ENCODE data around the gene WNT3.
"Not testable (repeated sequence)": the region's sequence is repeated elsewhere in the genome, so short reads cannot be mapped to it uniquely, and the experiment has no call there.

WNT3 gene

DNA sequence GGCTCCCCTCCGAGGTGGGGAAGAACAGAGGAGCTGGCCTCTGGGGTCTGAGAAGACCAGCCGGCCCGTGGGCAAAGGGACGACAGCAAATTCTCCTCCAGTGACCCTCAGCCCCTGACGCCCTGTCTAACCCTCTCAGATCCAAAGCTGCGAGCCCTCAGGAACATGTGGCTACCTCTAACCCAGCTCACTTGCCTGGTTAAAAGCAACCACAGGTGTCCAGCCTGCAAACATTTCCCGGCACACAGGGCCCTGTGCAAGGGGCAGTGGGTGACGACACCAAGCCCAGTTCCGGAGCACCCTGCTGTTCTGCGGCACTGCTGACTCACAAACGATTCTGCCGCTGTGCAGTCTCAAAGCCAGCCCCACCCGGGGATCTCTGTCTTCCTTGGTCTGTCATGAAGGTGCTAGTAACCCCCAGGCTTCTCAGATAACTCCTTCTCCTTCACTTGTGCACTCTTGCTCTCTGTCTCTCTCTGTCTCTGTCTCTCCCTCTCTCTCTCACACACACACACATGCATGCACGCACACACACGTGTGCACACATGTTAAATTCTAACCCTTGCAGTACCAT, 23.0 kb downstream of the WNT3 start:
- H3K27ac ChIP-seq (ENCODE audit: low read depth, low read length) = no peak overlapping the region
- peaks cover 15% of the 10 kb centered on the region for H3K4me1 ChIP-seq (ENCODE audit: control insufficient read depth, insufficient read depth, low read length)
- no peak overlapping the region for H3K4me3 ChIP-seq (ENCODE audit: low read depth, low read length)
- H3K9ac ChIP-seq (ENCODE audit: low read length) = no peak overlapping the region
- peaks cover 2% of the 10 kb centered on the region; the same call in 1 of the 2 replicates for H3K36me3 ChIP-seq (ENCODE audit: control insufficient read depth, insufficient read depth, low read length)
- no peaks in the 10 kb centered on the region for H3K9me3 ChIP-seq (ENCODE audit: control insufficient read depth, insufficient read depth, low read depth, low read length)
- no peaks in the 10 kb centered on the region; the same call in 1 of the 2 replicates for H3K27me3 ChIP-seq (ENCODE audit: control insufficient read depth, insufficient read depth, low read length)

- Histone ChIP-seq H3K36me3 (ENCODE audit: control insufficient read depth, insufficient read depth, low read length) (peaks cover 5% of the 10 kb centered on the region; the same call in 1 of the 2 replicates), H3K9me3 (ENCODE audit: control insufficient read depth, insufficient read depth, low read depth, low read length) (peaks cover 8% of the 10 kb centered on the region), H3K4me1 (ENCODE audit: control insufficient read depth, insufficient read depth, low read length) (peaks cover 21% of the 10 kb centered on the region), H3K27me3 (ENCODE audit: control insufficient read depth, insufficient read depth, low read length) (peaks cover 4% of the 10 kb centered on the region; the same call in 1 of the 2 replicates), H3K27ac (ENCODE audit: low read depth, low read length) (no peak overlapping the region), H3K4me3 (ENCODE audit: low read depth, low read length) (no peak overlapping the region), H3K9ac (ENCODE audit: low read length) (no peak overlapping the region)
Observed at GRCh38 chr17:46794318-46794717, 24.2 kb downstream of the WNT3 start.

DNA sequence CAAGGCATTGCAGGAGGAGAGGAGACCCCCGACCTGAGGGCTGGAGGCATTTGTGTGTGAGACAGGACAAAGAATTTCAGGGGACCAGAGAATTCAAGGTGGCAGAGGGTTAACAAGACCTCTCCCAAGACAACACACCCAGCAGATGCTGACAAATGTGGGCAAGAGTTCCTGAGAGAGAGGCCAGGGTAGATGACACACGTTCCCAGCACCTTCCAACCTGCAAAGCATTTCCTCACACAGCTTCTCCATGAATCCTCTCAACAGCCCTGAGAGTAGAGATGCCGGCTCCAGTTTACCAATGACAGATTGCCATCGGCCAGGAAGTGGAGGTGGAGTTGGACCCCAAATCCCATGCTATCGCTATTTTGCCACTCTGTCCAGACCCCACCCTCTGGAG, 25.0 kb downstream of the WNT3 start:
- Histone ChIP-seq H3K27ac (ENCODE audit: low read depth, low read length) (no peak overlapping the region), H3K9me3 (ENCODE audit: control insufficient read depth, insufficient read depth, low read depth, low read length) (peaks cover 10% of the 10 kb centered on the region), H3K27me3 (ENCODE audit: control insufficient read depth, insufficient read depth, low read length) (peaks cover 4% of the 10 kb centered on the region; the same call in 1 of the 2 replicates), H3K4me1 (ENCODE audit: control insufficient read depth, insufficient read depth, low read length) (peaks cover 21% of the 10 kb centered on the region), H3K4me3 (ENCODE audit: low read depth, low read length) (no peak overlapping the region), H3K9ac (ENCODE audit: low read length) (no peak overlapping the region), H3K36me3 (ENCODE audit: control insufficient read depth, insufficient read depth, low read length) (peaks cover 5% of the 10 kb centered on the region; the same call in 1 of the 2 replicates)

GRCh38 chr17:46793023-46793422, 25.5 kb downstream of the WNT3 start:
- H3K9ac ChIP-seq (ENCODE audit: low read length); H3K4me3 ChIP-seq (ENCODE audit: low read depth, low read length); H3K36me3 ChIP-seq (ENCODE audit: control insufficient read depth, insufficient read depth, low read length); H3K27ac ChIP-seq (ENCODE audit: low read depth, low read length); H3K27me3 ChIP-seq (ENCODE audit: control insufficient read depth, insufficient read depth, low read length); H3K9me3 ChIP-seq (ENCODE audit: control insufficient read depth, insufficient read depth, low read depth, low read length): not testable (repeated sequence)
- peaks cover 21% of the 10 kb centered on the region for H3K4me1 ChIP-seq (ENCODE audit: control insufficient read depth, insufficient read depth, low read length)

DNA sequence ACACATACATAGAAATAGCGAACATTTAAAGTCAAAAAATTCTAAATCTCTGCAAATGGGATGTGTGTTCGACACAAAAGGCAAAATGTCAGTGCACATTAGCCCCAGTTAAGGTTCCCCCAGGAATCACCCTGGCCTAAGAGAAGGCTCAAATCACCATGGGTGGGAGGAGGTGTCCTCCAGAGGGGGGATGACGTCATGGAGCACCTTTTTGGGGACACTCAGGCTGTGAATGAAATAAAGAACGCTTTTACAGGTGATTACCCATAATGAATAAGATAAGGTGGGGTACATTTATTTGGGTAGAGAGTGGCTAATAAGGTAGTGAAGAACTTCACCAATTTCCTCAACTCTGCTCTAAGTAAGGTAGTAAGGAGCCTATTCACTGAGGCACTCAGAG, 26.4 kb downstream of the WNT3 start:
- no peak overlapping the region for H3K9ac ChIP-seq (ENCODE audit: low read length)
- H3K4me1 ChIP-seq (ENCODE audit: control insufficient read depth, insufficient read depth, low read length) = peaks cover 17% of the 10 kb centered on the region
- peaks cover 4% of the 10 kb centered on the region; the same call in 1 of the 2 replicates for H3K27me3 ChIP-seq (ENCODE audit: control insufficient read depth, insufficient read depth, low read length)
- H3K27ac ChIP-seq (ENCODE audit: low read depth, low read length) = no peak overlapping the region
- peaks cover 5% of the 10 kb centered on the region; the same call in 1 of the 2 replicates for H3K36me3 ChIP-seq (ENCODE audit: control insufficient read depth, insufficient read depth, low read length)
- H3K9me3 ChIP-seq (ENCODE audit: control insufficient read depth, insufficient read depth, low read depth, low read length) = peaks cover 10% of the 10 kb centered on the region
- no peak overlapping the region for H3K4me3 ChIP-seq (ENCODE audit: low read depth, low read length)

- no peak overlapping the region for H3K27ac ChIP-seq (ENCODE audit: low read depth, low read length)
- peaks cover 5% of the 10 kb centered on the region; the same call in 1 of the 2 replicates for H3K36me3 ChIP-seq (ENCODE audit: control insufficient read depth, insufficient read depth, low read length)
- peaks cover 17% of the 10 kb centered on the region; the same call in 1 of the 2 replicates for H3K4me1 ChIP-seq (ENCODE audit: control insufficient read depth, insufficient read depth, low read length)
- H3K27me3 ChIP-seq (ENCODE audit: control insufficient read depth, insufficient read depth, low read length) = peaks cover 4% of the 10 kb centered on the region; the same call in 1 of the 2 replicates
- H3K9ac ChIP-seq (ENCODE audit: low read length) = no peak overlapping the region
- no peak overlapping the region for H3K4me3 ChIP-seq (ENCODE audit: low read depth, low read length)
- peaks cover 10% of the 10 kb centered on the region for H3K9me3 ChIP-seq (ENCODE audit: control insufficient read depth, insufficient read depth, low read depth, low read length)
Observed at GRCh38 chr17:46791531-46791930, 27.0 kb downstream of the WNT3 start.

GRCh38 chr17:46790216-46790615, 28.3 kb downstream of the WNT3 start:
- Histone ChIP-seq H3K36me3 (ENCODE audit: control insufficient read depth, insufficient read depth, low read length) (peaks cover 5% of the 10 kb centered on the region; the same call in 1 of the 2 replicates), H3K4me1 (ENCODE audit: control insufficient read depth, insufficient read depth, low read length) (peaks cover 27% of the 10 kb centered on the region), H3K27ac (ENCODE audit: low read depth, low read length) (no peak overlapping the region), H3K27me3 (ENCODE audit: control insufficient read depth, insufficient read depth, low read length) (peaks cover 4% of the 10 kb centered on the region; the same call in 1 of the 2 replicates), H3K4me3 (ENCODE audit: low read depth, low read length) (no peak overlapping the region), H3K9me3 (ENCODE audit: control insufficient read depth, insufficient read depth, low read depth, low read length) (peaks cover 10% of the 10 kb centered on the region), H3K9ac (ENCODE audit: low read length) (no peak overlapping the region)

DNA sequence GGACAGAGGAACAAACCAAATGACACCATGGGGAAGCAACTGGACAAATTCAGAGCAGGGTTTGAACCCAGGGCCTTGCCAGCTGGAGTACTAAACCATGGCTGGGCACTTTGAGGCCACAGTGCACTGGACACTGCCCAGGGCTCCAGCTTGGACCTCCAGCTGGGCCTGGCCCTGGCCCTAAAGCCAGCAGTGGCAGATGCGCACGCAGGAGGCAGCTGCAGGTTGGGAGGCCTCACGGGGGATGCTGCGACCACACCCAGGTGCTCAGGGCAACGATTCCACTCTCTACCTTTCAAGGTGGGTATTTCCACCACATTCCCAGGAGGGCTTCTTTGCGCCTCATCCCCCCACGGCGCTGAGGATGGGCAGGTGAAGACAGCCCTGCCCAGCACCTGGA, 28.9 kb downstream of the WNT3 start:
- Histone ChIP-seq H3K4me1 (ENCODE audit: control insufficient read depth, insufficient read depth, low read length) (peaks cover 30% of the 10 kb centered on the region), H3K36me3 (ENCODE audit: control insufficient read depth, insufficient read depth, low read length) (peaks cover 5% of the 10 kb centered on the region; the same call in 1 of the 2 replicates), H3K27me3 (ENCODE audit: control insufficient read depth, insufficient read depth, low read length) (peaks cover 4% of the 10 kb centered on the region; the same call in 1 of the 2 replicates), H3K4me3 (ENCODE audit: low read depth, low read length) (no peak overlapping the region), H3K9me3 (ENCODE audit: control insufficient read depth, insufficient read depth, low read depth, low read length) (peaks cover 10% of the 10 kb centered on the region), H3K27ac (ENCODE audit: low read depth, low read length) (no peak overlapping the region), H3K9ac (ENCODE audit: low read length) (no peak overlapping the region)

GRCh38 chr17:46788796-46789195, 29.7 kb downstream of the WNT3 start:
- Histone ChIP-seq H3K36me3 (ENCODE audit: control insufficient read depth, insufficient read depth, low read length) (peaks cover 5% of the 10 kb centered on the region; the same call in 1 of the 2 replicates), H3K4me1 (ENCODE audit: control insufficient read depth, insufficient read depth, low read length) (peaks cover 30% of the 10 kb centered on the region), H3K27me3 (ENCODE audit: control insufficient read depth, insufficient read depth, low read length) (peaks cover 4% of the 10 kb centered on the region; the same call in 1 of the 2 replicates), H3K9me3 (ENCODE audit: control insufficient read depth, insufficient read depth, low read depth, low read length) (peaks cover 10% of the 10 kb centered on the region), H3K9ac (ENCODE audit: low read length) (no peak overlapping the region), H3K4me3 (ENCODE audit: low read depth, low read length) (no peak overlapping the region), H3K27ac (ENCODE audit: low read depth, low read length) (no peak overlapping the region)

- peaks cover 4% of the 10 kb centered on the region; the same call in 1 of the 2 replicates for H3K27me3 ChIP-seq (ENCODE audit: control insufficient read depth, insufficient read depth, low read length)
- no peak overlapping the region for H3K27ac ChIP-seq (ENCODE audit: low read depth, low read length)
- H3K4me1 ChIP-seq (ENCODE audit: control insufficient read depth, insufficient read depth, low read length) = peaks cover 30% of the 10 kb centered on the region
- no peak overlapping the region for H3K4me3 ChIP-seq (ENCODE audit: low read depth, low read length)
- H3K36me3 ChIP-seq (ENCODE audit: control insufficient read depth, insufficient read depth, low read length) = peaks cover 5% of the 10 kb centered on the region; the same call in 1 of the 2 replicates
- H3K9ac ChIP-seq (ENCODE audit: low read length) = no peak overlapping the region
- H3K9me3 ChIP-seq (ENCODE audit: control insufficient read depth, insufficient read depth, low read depth, low read length) = peaks cover 10% of the 10 kb centered on the region
Observed at GRCh38 chr17:46788300-46788699, 30.2 kb downstream of the WNT3 start.

DNA sequence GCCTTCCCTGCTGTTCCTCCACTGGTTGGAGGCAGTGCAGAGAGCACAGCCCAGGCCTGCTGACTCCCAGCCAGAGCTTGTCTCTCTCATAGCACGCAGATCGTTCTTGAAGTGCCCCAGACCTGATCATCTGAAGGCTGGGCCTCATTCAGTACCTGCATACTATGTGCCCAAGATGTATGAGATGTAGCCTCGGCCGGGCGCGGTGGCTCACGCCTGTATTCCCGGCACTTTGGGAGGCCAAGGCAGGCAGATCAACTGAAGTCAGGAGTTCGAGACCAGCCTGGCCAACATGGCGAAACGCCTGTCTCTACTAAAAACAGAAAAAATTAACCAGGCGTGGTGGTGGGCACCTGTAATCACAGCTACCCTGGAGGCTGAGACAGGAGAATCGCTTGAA, 31.0 kb downstream of the WNT3 start:
- Histone ChIP-seq H3K27me3 (ENCODE audit: control insufficient read depth, insufficient read depth, low read length) (peaks cover 4% of the 10 kb centered on the region; the same call in 1 of the 2 replicates), H3K27ac (ENCODE audit: low read depth, low read length) (no peak overlapping the region), H3K9ac (ENCODE audit: low read length) (no peak overlapping the region)

More for the DNA sequence above, 31.0 kb downstream of the WNT3 start:
- H3K36me3 ChIP-seq (ENCODE audit: control insufficient read depth, insufficient read depth, low read length) = peaks cover 5% of the 10 kb centered on the region; the same call in 1 of the 2 replicates
- no peak overlapping the region for H3K4me3 ChIP-seq (ENCODE audit: low read depth, low read length)
- H3K9me3 ChIP-seq (ENCODE audit: control insufficient read depth, insufficient read depth, low read depth, low read length) = peaks cover 10% of the 10 kb centered on the region
- H3K4me1 ChIP-seq (ENCODE audit: control insufficient read depth, insufficient read depth, low read length) = peaks cover 35% of the 10 kb centered on the region
